GM19395 (cell line): ENCODE data around the gene RAB3IL1.

Source experiments
- ATAC-seq: cut with Tn5 transposase; IDR thresholded peaks from one replicate; pipeline ENCODE4 v1.9.1; 2021; ENCODE audit warnings: mild to moderate bottlenecking, moderate library complexity; ENCODE audit not compliant: unreplicated experiment

The RAB3IL1 gene

DNA sequence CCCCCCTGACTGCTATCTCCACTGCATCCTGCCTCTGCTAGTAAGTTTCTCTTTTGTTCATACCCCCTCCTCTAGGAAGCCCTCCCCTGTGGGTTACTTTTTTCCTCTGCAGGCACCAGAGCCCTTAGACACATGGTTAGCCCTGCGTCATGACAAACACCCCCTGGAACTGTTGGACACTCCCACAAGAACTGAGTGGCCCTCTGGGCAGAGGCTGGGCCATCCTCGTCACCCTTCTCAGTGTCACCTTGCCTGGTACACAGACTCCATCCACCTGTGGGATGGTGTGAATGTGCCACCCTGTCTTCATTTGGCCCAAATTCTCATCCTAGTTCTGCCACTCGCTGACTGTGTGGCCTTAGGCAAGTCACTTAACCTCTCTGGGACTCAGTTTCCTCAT lies 4.1 kb upstream of the RAB3IL1 start:
- no peak for ATAC-seq

DNA sequence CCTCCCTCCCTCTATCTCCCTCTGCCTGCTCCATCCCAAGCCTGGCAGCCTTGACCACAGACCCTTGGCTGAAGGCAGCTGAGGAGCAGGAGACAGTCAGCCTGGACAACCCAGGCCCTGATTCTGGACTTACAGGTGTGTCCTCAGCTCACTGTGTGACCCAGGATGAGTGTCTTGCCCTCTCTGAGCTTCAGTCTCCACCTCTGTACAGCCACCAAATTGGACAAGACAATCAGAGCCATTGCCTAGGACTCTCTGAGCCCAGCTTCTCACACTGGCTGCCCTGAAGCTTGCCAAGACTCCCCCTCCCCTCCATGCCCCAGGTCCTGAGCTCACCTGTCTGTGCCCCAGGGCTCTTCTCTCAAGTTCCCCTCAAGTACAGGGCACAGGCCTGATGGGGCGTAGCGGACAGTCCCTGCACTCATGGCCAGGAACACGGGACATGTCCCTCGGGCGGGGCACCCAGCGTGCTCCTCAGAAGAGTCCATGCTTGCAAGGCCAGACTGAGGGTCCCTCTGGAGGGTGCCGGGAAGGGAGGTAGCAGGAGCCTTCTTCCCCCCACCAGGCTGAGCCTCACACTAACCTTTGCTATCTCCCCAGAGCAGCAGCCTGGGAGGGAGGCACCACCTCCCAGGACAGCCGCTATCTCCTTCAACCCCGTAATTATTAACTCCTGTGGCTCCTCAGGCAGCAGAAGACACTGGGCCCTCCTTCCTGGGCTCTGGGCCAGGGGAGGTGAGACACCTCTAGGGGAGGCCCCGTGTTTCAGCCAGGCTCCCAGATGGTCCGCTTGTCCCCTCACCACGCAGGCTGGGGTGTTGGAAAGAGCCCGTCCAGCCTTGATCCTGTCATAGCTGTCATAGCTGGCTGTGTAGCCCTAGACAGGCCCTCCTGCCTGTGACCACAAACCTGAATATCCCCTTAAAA lies 2.6 kb upstream of the RAB3IL1 start:
- no peak for ATAC-seq

DNA sequence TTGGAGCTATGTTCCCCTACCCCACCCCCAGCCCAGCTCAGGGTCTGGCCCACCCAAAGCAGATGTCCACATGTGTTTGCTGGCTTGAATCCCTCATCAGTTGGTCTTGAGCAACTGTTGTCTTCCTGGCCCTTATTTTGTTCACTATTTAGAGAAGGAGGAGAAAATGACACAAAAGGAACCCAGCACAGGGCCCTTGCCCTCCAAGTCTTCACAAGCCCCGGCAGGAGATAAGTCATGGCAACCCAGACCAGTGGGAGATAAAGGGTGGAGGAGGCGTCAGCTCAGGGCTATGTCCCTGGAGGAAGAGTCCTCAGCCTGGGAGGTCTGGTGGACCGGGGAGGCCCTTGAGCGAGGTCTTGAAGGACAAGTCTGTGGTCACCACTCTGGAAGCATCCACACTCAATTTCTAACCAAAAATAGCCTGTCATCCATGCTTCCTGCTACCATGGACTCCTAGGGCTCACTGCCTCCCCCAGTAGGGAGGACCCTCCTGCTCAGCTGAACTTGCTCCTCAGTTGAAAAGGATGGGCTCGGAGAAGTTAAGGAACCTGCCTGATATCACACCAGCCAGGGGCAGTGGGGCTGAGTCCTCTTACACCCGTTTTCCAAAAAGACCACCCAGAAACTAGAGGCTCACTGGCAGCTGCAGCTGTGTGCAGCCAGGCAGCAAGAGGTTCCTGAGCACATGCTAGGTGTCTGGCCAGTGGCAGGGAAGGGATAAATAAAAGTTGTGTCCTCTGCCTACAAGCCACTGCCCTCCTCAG lies 1.8 kb upstream of the RAB3IL1 start:
- no peak for ATAC-seq

DNA sequence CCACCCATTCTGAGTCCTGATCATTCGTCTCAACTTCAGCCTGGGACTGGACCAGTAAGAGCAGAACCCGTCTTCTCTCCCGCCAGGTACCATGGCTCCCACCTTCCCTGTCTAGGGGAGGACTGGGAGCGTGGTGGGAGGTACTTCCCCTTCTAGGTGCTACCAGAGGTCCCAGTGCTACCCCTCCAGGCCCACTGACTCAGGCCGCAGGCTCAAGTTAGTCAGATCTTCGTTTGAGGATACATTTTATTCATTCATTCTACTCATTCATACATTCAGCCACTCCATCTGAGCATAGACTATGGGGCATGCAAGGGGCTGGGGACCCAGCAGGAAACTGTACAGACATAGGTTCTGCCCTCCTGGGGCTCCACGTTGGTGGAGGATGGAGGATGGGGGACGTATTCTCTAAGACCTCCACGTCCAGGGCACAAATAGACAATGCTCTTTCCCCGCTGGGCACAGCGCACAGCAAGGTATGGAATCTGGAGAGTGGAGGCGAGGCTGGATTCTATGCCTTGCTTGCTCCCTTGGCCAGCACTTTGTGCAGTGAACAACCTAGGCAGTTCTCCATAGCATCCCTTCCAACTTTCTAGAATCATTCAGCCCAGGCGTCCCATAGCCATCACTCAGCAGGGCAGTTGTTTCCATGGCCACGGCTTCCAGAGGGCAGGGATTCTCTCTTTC lies 1.0 kb upstream of the RAB3IL1 start:
- ATAC-seq = no peak

DNA sequence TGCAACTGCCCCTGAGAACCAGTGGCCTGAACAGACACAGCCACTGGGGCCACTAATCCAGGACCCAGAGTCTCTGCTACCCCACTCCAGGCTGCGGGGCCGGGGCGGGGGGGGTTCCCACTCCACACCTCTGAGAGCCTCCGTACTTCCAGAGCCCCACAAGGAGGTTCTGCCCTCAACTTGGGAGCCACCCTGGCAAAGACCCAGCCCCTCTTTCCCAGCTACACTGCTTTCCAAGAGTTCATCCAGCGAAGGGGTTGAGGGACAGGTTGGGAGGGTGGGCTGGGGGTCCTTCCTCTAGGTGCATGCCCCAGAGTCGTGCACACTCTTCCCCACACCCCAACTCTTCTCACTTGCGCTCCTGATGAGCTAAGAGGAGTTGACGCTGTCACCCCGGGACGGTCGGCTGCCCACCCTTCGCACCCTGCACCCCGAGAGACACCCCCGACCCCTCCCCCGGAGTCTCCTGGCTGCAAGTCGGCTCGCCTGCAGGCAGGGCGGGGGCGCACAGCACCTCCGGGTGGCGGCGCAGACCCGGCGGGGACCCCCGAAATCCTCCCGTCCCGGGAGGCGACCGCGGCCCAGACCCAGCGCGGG lies 531 bp downstream of the RAB3IL1 start:
- ATAC-seq = no peak

DNA sequence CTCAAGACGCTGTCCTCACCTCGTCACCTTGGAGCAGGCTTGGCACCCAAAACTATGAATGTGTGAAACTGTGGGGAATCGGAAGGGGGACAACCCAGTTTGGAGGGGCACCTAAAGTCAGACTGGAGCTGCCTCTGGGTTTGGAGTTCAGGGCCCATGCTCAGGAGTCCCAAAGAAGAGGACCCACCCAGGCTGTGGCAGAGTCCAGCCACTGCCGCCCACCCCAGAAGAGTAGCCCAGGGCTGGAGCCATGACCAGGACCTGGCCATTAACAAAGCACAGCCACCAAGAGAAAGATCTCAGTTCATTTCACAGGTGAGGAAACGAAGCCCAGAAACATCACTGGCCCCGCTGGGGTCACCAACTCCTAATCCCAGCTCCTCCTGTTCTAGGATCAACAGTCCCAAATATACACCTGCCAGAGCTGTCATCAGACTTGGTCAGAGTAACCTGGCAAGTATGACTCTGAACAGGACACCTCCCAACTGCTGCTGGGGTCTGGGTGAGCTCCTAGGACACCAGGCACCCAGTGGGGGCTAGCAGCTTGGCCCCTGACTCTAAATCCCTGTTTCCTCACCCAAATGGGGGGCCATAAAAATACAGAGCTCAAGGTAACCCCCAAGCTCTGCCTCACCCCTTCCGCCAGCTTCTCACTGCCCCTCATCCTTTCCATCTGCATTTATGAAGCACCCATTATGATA lies 2.7 kb downstream of the RAB3IL1 start:
- no peak for ATAC-seq

DNA sequence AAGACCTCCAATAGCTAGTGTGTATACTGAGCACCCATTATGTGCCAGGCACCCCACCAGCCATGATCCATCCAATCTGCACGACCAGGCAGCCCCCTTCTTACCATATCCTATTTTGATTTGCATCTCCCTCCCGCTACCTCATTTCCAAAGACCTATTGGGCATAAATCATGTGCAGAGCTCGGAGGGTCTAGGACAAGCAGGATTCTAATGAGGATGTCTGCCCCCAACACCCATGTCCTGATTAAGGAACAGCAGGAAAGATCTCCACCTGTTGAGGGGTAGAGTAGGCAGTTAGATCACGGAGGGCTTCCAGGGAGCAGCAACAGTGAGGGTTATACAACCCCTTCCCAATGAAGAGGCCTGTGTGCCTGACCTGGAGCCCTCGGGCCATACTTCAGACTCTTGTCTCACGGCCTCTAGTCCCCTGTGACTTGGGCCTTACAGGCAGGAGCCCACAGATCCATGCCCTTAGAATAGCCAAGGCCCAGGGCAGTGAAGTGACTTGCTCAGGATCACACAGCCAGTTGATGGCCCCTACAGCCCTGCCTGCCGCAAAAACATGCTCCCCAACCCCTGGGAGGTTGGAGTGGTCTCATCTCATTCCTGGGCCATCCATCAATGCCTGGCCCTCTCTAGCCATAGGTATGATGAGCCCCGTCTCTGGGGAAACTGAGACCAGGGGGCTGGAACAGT lies 3.5 kb downstream of the RAB3IL1 start:
- ATAC-seq = no peak

DNA sequence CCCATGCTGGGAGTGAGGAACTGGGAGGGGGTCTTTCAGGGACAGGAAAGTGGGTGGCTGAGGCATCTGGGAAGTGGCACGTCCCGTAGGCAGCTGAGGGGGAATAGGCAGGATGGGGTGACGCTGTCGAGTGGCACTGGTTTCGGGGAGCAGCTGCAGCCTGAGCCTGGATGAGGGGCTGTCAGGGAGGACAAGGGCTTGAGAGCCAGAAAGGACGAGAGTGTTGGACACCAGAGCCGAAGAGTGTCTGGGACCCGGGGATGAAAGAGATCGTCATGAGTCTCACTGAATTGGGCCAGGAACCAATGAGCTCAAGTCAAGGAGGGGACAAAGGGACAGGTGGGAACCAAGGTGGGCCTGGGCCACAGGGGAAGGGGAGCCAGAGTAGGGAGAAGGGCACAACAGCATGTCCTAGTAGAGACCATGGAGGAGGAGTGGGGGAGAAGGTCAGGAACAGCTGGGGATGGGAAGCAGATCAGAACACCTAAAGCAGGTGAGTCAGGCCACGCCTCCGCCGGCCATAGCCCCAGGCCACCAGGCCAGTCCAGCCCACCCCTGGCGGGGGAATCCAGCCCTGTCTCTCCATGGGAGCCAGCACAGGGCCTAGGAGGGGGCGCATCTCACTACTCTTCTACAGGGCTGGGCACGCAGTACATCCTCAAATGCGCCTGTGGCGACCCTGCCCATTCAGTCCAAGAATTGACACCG lies 4.2 kb downstream of the RAB3IL1 start:
- ATAC-seq = no peak

DNA sequence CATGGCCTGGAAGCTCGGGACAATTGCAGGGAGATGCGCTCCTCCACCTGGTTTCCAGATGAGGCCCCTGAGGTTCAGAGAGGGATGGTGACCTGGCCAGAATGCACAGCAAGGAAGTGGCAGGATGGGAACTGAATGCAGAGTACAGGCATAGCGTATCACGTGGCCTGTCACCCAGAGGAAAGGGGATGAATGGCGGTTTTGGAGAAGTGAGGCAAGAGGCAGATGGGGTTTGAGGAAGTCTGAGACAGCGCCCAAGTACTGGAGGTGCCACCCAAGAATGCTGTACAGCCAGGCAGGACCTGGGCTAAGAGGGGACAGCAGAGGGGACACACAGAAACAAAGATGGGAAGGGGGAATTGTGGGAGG lies 4.9 kb downstream of the RAB3IL1 start:
- no peak for ATAC-seq

DNA sequence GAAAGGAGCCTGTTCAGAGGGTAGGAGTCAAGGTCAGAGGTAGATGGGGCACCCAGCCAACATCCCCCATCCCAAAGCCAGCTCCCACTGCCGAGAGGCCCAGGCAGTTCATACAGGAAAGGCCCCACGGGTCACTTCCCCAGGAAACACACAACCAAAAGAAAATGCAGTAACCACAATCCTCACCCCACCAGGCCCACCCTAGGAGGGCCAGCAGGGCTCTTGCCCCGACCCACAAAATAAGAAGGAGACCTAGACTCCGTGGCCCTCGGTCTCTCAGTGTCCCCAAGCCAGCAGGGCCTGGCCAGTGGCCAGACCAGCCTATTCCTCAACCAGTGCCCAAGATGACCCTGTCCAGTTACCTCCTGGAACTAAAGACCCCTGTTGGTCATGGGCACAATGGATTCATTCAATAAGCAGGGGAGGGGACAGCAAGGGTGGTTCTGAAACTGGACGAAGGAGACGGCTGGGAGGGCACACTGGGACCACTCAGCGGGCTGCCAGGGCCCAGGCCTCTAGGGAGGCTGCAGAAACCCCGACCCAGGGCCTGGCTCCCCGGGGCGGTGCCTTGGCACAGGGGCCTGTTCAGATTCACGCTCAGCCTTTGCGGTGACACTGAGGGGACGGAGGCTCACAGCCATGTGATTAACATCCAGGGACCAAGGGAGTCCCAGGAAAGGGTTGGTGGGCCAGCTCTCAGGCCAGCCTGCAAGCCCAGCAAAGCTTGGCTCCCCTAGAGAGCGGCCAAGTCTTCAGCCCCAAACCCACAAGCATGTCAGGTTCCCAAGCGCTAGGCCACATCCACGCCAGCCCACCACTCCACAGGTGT lies 5.5 kb downstream of the RAB3IL1 start:
- ATAC-seq = no peak

DNA sequence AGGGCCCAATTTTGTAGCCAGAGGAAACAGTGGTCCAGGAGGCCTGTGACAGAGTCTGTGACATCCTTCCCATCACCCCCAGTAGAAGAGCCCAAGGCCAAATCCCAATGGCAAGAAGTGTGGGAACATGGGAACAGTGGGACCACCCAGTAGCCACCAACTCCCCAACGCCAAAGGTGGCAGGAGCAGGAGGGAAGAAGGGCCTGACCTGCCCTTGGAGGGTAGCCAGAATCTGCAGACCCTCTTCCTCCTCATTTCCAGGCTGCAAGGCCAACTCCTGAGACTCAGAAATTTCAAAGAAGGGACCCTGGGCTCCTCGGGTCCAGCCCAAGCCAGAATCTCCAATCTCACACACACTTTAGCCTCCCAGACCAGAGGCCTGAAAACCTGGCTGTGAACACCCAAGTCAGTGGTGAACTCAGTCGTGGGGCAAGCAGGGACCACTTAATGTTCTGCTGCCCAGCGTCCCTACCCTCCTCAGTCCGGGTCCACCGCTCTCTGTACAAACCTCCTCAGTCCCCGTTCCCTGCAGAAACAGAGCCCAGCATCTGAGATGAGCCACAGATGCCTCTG lies 6.2 kb downstream of the RAB3IL1 start:
- no peak for ATAC-seq

DNA sequence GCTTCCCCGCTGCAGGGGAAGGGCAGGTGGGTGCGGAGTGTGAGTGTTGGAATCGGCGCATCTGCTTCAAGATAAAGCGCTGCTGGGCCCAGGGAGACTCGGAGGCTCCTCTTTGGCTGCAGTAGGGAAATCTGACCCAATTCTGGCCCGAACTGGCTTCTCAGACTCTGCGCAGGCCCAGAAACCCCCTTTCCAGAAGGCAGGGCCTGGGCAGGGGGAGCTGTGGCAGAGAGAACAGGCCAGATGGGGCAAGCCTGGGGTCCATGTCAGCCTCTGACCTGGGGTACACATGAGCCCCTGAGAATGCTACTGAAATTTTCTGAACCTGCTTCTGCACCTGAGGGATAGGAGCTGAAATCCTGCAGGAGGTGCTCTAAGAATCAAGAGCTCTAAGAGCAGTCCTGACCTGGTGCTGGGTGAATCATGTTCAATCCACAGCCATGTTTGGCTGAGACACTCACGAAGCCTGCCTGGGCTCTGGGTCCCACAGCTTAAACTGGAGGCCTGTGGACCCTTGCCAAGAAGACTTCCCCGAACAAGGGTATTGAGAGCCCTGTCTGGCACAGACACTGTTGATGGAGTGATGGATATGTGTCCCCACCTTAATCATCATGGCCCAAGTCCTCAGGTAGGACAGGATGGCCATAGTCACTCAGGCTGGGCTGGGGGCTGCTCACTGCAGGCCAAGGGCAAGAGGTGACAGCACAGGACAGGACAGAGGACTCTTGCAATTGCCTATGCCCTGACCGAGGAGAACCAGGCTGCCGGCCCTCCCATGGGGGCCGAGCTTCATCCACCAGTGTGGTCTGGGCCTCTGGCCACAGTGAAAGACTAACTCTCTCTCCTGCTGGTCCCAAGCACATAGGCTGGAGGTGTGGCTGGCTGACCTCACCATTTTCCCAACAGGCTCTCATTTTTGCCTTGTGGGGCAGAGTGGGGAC lies 6.9 kb downstream of the RAB3IL1 start:
- no peak for ATAC-seq

DNA sequence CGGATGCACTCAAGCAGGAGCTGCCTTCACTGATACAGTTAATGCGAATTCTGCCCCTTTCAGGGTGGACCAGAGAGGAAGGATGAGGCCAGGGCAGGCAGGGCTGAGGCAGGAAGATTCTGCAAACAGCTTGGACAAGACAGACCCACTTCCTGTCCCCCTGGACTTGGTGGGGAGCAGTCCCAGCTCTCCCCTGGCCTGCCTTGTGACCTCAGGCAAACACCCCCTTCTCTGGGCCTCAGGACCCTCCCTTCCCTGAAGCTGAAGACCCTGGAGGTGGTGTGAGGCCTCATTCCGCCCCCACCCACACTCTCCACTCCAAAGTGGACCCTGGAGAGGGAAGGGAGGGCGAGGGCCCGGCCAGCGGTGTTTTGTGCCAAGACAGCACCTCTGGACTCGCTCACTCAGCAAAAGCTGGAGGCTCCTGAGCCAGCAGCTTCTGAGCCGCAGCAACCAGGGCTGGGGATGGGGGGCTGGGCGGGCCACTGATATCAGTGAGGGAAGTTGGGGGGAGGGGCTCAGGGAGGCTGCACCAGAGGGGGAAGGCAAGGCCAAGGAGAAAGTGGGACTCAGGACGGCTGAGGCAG lies 8.5 kb downstream of the RAB3IL1 start:
- no peak for ATAC-seq

DNA sequence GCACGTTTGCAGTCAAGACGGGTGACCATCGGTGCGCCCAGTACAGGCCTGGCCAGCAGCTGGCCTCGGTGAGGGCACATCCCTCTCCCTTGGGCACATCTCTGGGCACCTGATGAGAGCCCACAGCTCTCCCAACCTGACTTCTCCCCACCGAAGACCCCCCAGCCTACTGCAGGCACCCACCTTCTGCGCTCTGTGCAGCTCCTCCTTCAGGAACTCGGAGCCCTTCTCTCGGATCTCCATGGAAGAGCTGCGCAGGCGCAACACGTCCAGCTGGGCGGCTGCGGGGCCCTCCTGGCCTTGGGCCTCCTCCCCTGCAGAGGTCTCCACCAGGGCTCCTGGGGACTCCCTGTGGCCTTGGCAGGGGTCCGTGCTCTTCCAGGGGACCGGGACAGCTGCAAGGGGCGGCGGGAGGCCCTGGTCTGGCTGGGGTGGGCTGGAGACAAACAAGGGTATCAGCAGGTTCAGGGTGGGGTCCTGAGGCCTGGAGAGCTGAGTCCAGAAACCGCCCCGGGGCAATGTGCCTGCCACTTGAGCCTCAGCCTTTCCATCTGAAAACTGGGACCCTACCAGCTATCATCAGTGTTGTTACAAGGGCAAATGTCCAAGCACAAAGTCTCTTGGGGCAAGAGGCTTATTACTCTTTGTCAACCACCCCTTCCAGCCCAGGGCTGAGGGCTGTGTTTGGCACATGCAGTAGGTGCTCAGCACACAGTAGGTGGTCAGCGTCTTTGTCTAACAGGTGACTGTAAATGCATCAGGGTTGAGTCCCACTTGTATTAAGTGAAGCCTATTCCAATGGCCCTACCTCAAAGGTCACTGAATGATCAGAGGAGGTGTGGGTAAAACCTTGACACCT lies 9.3 kb downstream of the RAB3IL1 start:
- no peak for ATAC-seq

DNA sequence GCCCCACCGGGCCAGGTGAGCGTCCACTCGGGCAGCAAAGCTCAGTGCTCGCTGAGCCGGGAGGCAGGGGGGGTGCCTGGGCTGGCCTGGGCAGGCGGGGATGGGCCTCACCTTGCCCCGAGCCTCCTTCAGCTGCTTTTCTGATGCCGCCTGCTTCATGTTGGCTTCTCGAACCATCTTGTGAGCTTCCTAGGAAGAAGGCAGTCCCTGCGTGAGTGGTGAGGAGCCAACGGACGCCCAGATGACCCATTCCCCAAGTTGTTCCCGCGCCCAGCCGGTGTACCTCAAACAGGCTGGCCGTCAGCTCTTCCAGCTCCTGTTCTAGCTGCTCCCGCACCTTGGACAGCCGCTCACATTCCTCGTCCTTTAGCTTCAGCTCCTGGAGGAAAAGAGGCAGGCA lies 10.1 kb downstream of the RAB3IL1 start:
- ATAC-seq = no peak

DNA sequence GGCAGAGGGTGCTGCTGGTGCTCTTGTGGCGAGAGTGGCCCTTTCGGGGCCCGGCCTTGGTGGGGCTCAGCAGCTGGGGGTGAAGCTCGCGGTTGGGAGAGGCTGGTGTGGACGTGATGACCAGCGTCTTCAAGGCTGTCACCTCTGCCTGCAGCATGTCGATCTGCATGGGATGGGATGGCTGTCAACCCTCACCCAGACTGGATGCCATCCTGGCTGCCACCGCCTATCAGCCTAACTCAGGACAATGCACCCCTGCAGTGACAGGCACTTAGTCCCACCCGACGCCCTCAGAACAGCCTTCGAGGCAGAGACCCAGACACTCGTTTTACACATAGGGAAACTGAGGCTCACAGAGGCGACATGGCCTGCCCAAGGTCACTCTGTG lies 10.8 kb downstream of the RAB3IL1 start:
- ATAC-seq = no peak
